BLaER1 treated with 17β-estradiol and CSF1 and Interleukin-3, amounts not matched to agents 10 nM and 100 nM (cell line): Measurements from ENCODE around the gene F11R.
A peak's percentile ranks its signal among the peaks of the same experiment; 100 is the strongest.
"Not testable (repeated sequence)": the region's sequence is repeated elsewhere in the genome, so short reads cannot be mapped to it uniquely, and the experiment has no call there.

Source experiments
- H3K27ac ChIP-seq, 11 experiments: shearing (Covaris generic); formaldehyde crosslinking; 2 replicates each; pipeline ENCODE4 v1.8.1; 2022
- H3K27me3 ChIP-seq, 11 experiments: shearing (Covaris generic); formaldehyde crosslinking; 2 replicates each; pipeline ENCODE4 v1.8.1; 2022
- H3K36me3 ChIP-seq, 11 experiments: shearing (Covaris generic); formaldehyde crosslinking; 2 replicates each; pipeline ENCODE4 v1.8.1; 2022
- H3K4me1 ChIP-seq, 10 experiments: shearing (Covaris generic); formaldehyde crosslinking; 2 replicates each; pipeline ENCODE4 v1.8.1; 2022
- H3K4me2 ChIP-seq, 11 experiments: shearing (Covaris generic); formaldehyde crosslinking; 2 replicates each; pipeline ENCODE4 v1.8.1; 2022
- H3K4me3 ChIP-seq, 10 experiments: shearing (Covaris generic); formaldehyde crosslinking; 2 replicates each; pipeline ENCODE4 v1.8.1; 2022
- H3K9ac ChIP-seq, 11 experiments: shearing (Covaris generic); formaldehyde crosslinking; 2 replicates each; pipeline ENCODE4 v1.8.1; 2022
- H3K9me3 ChIP-seq, 11 experiments: shearing (Covaris generic); formaldehyde crosslinking; replicated peaks in 1 of 11; 2 replicates each; pipeline ENCODE4 v1.8.1; 2022
- H4K20me1 ChIP-seq, 11 experiments: shearing (Covaris generic); formaldehyde crosslinking; 2 replicates each; pipeline ENCODE4 v1.8.1; 2022
- Cebpa-rat ChIP-seq, 11 experiments: shearing (Covaris generic); IDR thresholded peaks; 2 replicates each; pipeline ENCODE4 v1.8.1; 2022

The F11R gene

GRCh38 chr1:161037661-161038522 is 16.9 kb upstream of the F11R start:
- Histone ChIP-seq H3K4me1 (peaks cover 59 to 84% (median 72%) of the 10 kb centered on the region in 10 experiments), H3K27ac (peak overlapping the region; percentile 36 to 89 (median 80); a peak in 21 of 22 replicates), H4K20me1 (peaks cover 0 to 27% (median 7%) of the 10 kb centered on the region in 11 experiments; a peak in 9 of 22 replicates), H3K4me3 (peak overlapping the region; percentile 66 to 88 (median 74)), H3K4me2 (peak overlapping the region; percentile 95 to 99 (median 98)), H3K27me3 (no peaks in the 10 kb centered on the region), H3K36me3 (peaks cover 36 to 56% (median 40%) of the 10 kb centered on the region in 11 experiments), H3K9me3 (no peaks in the 10 kb centered on the region), H3K9ac (peak overlapping the region; percentile 76 to 88 (median 83))
- no peak for TF ChIP-seq Cebpa-rat (IDR thresholded peaks at IDR 0.05)

GRCh38 chr1:161033751-161034150 is 12.8 kb upstream of the F11R start:
- H3K9ac ChIP-seq: no peak overlapping the region
- H4K20me1 ChIP-seq: 0 out of 22 replicates have a peak, but pooled peaks cover 0 to 3% (median 0%) of the 10 kb centered on the region in 11 experiments
- peaks cover 0 to 28% (median 16%) of the 10 kb centered on the region in 11 experiments; a peak in 13 of 22 replicates for H3K36me3 ChIP-seq
- no peak overlapping the region for H3K27ac ChIP-seq
- H3K27me3 ChIP-seq: no peaks in the 10 kb centered on the region
- H3K9me3 ChIP-seq: peaks cover 0 to 27% (median 22%) of the 10 kb centered on the region in 11 experiments; a peak in 20 of 22 replicates
- no peak for TF ChIP-seq Cebpa-rat (IDR thresholded peaks at IDR 0.05)
- peak overlapping the region in 2 of 11 experiments; percentile 46 to 80; a peak in 2 of 22 replicates for H3K4me2 ChIP-seq
- no peak overlapping the region for H3K4me3 ChIP-seq
- H3K4me1 ChIP-seq: peaks cover 50 to 70% (median 58%) of the 10 kb centered on the region in 10 experiments

GRCh38 chr1:161032409-161032808 is 11.5 kb upstream of the F11R start:
- H3K27ac ChIP-seq: peak overlapping the region in 4 of 11 experiments; percentile 5 to 38 (median 13); a peak in 3 of 22 replicates
- TF ChIP-seq Cebpa-rat (IDR thresholded peaks at IDR 0.05): no peak

GRCh38 chr1:161031874-161032273 is 10.9 kb upstream of the F11R start:
- H4K20me1 ChIP-seq: no peaks in the 10 kb centered on the region
- H3K9me3 ChIP-seq: peaks cover 0 to 46% (median 40%) of the 10 kb centered on the region in 11 experiments; a peak in 20 of 22 replicates
- H3K27ac ChIP-seq: 0 out of 22 replicates have a peak overlapping the region, but pooled peaks of 1 of the 11 experiments have one; percentile 38
- H3K4me1 ChIP-seq: peaks cover 31 to 52% (median 40%) of the 10 kb centered on the region in 10 experiments
- H3K36me3 ChIP-seq: peaks cover 0 to 35% (median 21%) of the 10 kb centered on the region in 11 experiments; a peak in 14 of 22 replicates
- H3K27me3 ChIP-seq: no peaks in the 10 kb centered on the region
- no peak for TF ChIP-seq Cebpa-rat (IDR thresholded peaks at IDR 0.05)
- no peak overlapping the region for H3K9ac ChIP-seq
- no peak overlapping the region for H3K4me3 ChIP-seq
- H3K4me2 ChIP-seq: peak overlapping the region; percentile 7 to 57 (median 37); a peak in 18 of 22 replicates

More at GRCh38 chr1:161032409-161032808, 11.5 kb upstream of the F11R start:
- Histone ChIP-seq H3K4me3 (no peak overlapping the region), H3K27me3 (no peaks in the 10 kb centered on the region), H3K4me1 (peaks cover 36 to 58% (median 45%) of the 10 kb centered on the region in 10 experiments), H3K4me2 (peak overlapping the region; percentile 7 to 57 (median 37); a peak in 20 of 22 replicates), H3K9me3 (peaks cover 0 to 40% (median 36%) of the 10 kb centered on the region in 11 experiments; a peak in 20 of 22 replicates), H4K20me1 (no peaks in the 10 kb centered on the region), H3K9ac (no peak overlapping the region), H3K36me3 (peaks cover 0 to 34% (median 23%) of the 10 kb centered on the region in 11 experiments; a peak in 15 of 22 replicates)

- H3K9me3 ChIP-seq: peaks cover 0 to 48% (median 40%) of the 10 kb centered on the region in 11 experiments; a peak in 20 of 22 replicates
- not testable (repeated sequence) for H3K9ac ChIP-seq, H4K20me1 ChIP-seq, H3K27ac ChIP-seq, H3K4me3 ChIP-seq, H3K27me3 ChIP-seq, H3K4me2 ChIP-seq
- peaks cover 16 to 30% (median 24%) of the 10 kb centered on the region in 10 experiments for H3K4me1 ChIP-seq
- peaks cover 0 to 36% (median 21%) of the 10 kb centered on the region in 11 experiments; a peak in 14 of 22 replicates for H3K36me3 ChIP-seq
Measured at GRCh38 chr1:161029466-161029865, 8.5 kb upstream of the F11R start.

- H3K9ac ChIP-seq, H3K27ac ChIP-seq, H4K20me1 ChIP-seq: not testable (repeated sequence)
Measured at GRCh38 chr1:161026954-161027353, 6.0 kb upstream of the F11R start.

GRCh38 chr1:161022432-161022831 is 1.5 kb upstream of the F11R start:
- H3K36me3 ChIP-seq, H3K4me3 ChIP-seq, H4K20me1 ChIP-seq, H3K9ac ChIP-seq, H3K9me3 ChIP-seq, H3K27me3 ChIP-seq, H3K27ac ChIP-seq: not testable (repeated sequence)
- H3K4me2 ChIP-seq: peak overlapping the region in 5 of 11 experiments; percentile 21 to 98 (median 94); a peak in 4 of 22 replicates
- peaks cover 34 to 53% (median 46%) of the 10 kb centered on the region in 10 experiments for H3K4me1 ChIP-seq

More at GRCh38 chr1:161026954-161027353, 6.0 kb upstream of the F11R start:
- peaks cover 0 to 48% (median 40%) of the 10 kb centered on the region in 11 experiments; a peak in 20 of 22 replicates for H3K9me3 ChIP-seq
- H3K4me1 ChIP-seq: peaks cover 9 to 21% (median 13%) of the 10 kb centered on the region in 10 experiments
- H3K27me3 ChIP-seq, H3K4me3 ChIP-seq, H3K4me2 ChIP-seq: not testable (repeated sequence)
- peaks cover 0 to 36% (median 21%) of the 10 kb centered on the region in 11 experiments; a peak in 14 of 22 replicates for H3K36me3 ChIP-seq

- Histone ChIP-seq H3K9me3 (peaks cover 0 to 3% (median 0%) of the 10 kb centered on the region in 11 experiments; a peak in 2 of 22 replicates), H3K4me1 (peaks cover 39 to 58% (median 51%) of the 10 kb centered on the region in 10 experiments), H4K20me1 (no peaks in the 10 kb centered on the region; a peak in 1 of 22 replicates), H3K4me2 (peak overlapping the region; percentile 81 to 99 (median 94); a peak in 21 of 22 replicates), H3K36me3 (0 out of 22 replicates have a peak, but pooled peaks cover 0 to 8% (median 0%) of the 10 kb centered on the region in 11 experiments), H3K27ac (peak overlapping the region in 9 of 11 experiments; percentile 79 to 99 (median 82); a peak in 11 of 22 replicates), H3K4me3 (peak overlapping the region; percentile 66 to 92 (median 76); a peak in 16 of 20 replicates), H3K27me3 (no peaks in the 10 kb centered on the region), H3K9ac (peak overlapping the region in 10 of 11 experiments; percentile 73 to 85 (median 83); a peak in 18 of 22 replicates)
- TF ChIP-seq Cebpa-rat (IDR thresholded peaks at IDR 0.05): no peak
Measured at GRCh38 chr1:161021970-161022353, 1.0 kb upstream of the F11R start.
